ENCODE data around the gene RAI2.
"Not testable (repeated sequence)": the region's sequence is repeated elsewhere in the genome, so short reads cannot be mapped to it uniquely, and the experiment has no call there.

RAI2 gene

GRCh38 chrX:17828171-17828570 is 32.9 kb downstream of the RAI2 start:
- DNase-seq = no peak

DNA sequence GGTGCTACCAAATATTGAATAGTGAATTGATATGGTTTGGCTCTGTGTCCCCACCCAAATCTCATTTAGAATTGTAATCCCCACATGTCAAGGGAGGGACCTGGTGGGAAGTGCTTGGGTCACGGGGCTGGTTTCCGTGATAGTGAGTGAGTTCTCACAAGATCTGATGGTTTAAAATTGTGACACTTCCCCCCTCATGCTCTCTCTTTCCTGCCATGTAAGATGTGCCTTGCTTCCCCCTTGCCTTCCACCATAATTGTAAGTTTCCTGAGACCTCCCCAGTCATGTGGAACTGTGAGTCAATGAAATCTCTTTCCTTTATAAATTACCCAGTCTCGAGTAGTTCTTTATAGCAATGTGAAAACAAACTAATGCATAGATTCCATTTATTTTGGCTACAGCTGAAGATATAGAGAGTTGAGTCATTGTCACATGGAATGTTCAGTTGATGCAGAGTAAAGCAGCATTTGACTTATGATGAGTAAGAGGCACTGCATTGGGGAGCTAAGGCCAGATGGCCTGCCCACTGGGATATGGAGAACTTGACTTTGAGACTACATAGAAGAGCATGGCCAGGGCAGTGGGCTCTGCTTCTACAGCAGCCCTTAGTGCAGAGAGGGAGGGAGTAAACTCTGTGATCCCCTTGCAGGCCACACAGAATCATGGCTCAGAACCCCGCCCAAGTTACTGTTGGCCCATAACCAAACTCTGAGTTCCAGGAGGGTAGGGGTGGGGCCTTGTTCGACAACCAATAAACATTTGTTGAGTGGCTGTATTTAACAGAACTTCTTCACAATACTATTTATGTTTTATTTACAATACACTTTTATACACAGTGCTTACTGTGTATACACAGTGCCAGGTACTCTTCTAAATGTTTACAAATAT is 34.2 kb downstream of the RAI2 start:
- DNase-seq = no peak

- DNase-seq = no peak
Measured at GRCh38 chrX:17824980-17825379, 36.1 kb downstream of the RAI2 start.

- no peak for DNase-seq
Measured at GRCh38 chrX:17822351-17822750, 38.7 kb downstream of the RAI2 start.

GRCh38 chrX:17820100-17820499 is 41.0 kb downstream of the RAI2 start:
- no peak for DNase-seq

- DNase-seq = no peak
Measured at GRCh38 chrX:17818726-17819125, 42.4 kb downstream of the RAI2 start.

DNA sequence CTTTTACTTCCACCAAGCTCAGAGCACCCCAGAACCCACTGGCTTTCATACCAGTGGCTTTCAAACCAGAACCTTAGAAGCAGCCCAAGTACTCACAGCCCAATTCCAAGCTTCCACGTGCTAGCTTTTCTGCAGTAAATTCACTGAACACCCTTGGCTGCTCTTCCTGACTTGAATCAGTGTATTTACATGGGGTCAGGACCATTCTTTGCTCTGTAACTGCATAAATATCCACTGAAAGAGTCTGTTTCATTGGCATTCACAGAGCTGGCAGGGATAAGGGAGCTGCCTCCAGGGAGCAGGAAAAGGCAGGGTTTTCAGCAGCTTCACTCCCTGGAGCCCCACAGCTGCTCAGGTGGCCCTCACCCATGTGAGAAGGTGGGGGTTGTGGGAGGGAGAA is 43.8 kb downstream of the RAI2 start:
- DNase-seq = no peak

GRCh38 chrX:17814557-17814956 is 46.5 kb downstream of the RAI2 start:
- DNase-seq = no peak

- DNase-seq = no peak
Measured at GRCh38 chrX:17814059-17814458, 47.0 kb downstream of the RAI2 start.

GRCh38 chrX:17813277-17813676 is 47.8 kb downstream of the RAI2 start:
- DNase-seq = no peak

DNA sequence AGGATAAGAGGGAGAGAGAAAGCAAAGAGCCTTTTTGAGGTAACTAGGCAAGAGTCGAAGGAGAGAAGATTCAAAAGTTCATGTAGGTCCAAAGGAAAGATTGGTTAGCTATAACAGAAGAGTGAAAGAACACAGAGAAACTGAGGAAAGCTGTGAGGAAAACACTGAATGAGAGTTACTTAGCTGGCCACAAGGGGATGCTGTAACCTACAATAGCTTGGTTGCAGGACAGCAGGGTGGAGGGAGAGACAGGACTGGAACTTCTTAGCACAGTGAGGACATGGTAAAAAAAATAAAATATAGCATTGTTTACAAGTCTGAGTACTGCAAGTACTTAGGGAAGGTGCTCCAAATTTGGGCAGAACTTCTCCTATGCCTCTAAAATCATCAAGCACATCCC is 48.3 kb downstream of the RAI2 start:
- DNase-seq = no peak

DNA sequence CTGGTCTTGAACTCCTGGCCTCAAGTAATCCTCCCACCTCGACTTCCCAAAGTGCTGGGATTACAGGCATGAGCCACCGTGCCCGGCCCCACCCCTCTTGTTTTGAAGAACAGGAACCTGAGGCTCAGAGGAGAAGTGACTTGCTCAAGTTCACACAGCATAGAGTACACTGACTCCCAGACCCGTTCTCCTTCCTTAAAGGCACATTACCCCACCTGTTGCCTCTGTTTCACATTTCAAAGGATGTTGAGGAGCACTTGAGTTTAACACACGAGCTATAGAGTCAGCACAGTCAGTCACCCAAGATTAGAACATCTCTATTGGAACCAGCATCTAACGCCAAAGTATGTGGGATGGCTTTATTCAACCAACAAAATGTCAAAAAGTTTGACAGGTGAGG is 51.1 kb downstream of the RAI2 start:
- DNase-seq = no peak

DNA sequence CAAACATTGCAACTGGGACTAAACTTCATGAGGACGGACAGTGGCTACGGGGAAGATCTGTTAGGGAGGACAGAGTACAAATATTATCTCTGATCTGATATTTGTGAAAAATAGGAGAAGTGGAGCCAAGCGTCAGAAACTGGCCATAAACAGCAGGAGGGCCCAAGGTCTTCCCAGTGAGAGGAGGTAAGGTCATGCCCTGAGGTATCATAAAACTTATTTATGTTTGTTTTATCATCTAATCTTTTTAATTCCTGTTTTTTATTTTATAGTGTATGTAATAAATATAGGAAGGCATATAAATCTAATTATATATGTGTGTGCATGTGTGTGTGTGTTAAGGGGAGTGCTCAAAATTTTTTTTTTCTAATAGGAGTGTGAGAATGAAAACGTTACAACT is 51.8 kb downstream of the RAI2 start:
- no peak for DNase-seq

DNA sequence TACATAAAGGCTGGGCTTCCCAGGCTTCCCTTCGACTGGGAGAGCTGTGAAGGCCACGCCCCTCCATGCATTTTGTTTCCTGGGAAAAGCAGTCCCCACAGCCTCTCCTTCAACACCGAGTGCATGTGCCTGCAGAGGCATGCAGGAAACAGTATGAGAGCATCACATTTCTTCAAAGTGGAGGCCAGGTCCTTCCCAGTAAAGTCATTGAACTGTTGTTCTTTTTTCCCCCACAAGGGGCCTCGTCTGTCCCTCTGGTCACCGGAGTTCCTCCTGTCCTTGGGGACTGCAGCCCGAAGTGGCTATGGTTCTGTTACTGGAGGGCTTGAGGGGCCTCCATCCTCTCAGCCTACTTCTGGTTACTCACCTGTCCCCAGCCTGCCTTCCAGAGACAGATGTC is 56.0 kb downstream of the RAI2 start:
- DNase-seq = no peak

- DNase-seq = no peak
Measured at GRCh38 chrX:17803449-17803848, 57.6 kb downstream of the RAI2 start.

DNA sequence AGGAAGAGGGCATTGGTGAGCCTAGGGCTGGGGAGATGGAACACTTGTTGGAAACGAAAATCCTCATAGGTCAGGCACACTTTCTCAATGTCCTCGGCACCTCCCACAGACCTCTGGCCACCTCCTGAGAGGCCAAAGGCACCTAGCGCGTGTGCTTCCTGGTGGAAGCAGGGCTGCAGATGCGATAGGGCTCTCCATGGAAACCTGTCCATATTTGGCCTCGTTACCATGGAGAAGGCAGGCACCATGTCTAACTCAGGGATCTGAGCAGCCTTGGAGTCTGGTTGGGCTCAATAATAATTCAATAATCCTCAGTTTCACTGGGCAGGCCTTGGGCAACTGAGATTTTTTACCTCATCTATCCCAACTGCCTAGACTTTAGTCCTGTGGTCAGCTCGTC is 58.3 kb downstream of the RAI2 start:
- DNase-seq = no peak

- no peak for DNase-seq
Measured at GRCh38 chrX:17801431-17801830, 59.7 kb downstream of the RAI2 start.

DNA sequence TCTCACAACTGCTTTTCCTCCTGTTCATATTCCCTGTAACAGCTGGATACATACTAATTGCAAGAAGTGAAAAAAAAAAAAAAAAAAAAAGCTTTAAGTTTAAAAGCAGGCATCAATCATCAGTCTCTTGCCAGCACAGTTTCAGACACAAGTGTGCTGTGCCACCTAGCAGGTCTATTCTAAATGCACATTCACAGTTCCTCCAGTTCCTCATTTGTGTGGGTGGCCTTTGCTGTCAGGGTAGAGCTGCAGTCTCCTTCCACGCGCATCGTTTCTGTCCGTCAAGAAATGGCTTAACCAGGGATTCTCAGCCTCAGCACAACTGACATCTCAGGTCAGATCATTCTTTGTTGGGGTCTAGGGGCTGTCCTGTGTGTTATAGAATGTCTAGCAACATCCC is 62.2 kb downstream of the RAI2 start:
- no peak for DNase-seq

- DNase-seq = no peak
Measured at GRCh38 chrX:17792826-17793225, 68.3 kb downstream of the RAI2 start.

GRCh38 chrX:17788956-17789562 is 72.0 kb downstream of the RAI2 start:
- DNase-seq = no peak

DNA sequence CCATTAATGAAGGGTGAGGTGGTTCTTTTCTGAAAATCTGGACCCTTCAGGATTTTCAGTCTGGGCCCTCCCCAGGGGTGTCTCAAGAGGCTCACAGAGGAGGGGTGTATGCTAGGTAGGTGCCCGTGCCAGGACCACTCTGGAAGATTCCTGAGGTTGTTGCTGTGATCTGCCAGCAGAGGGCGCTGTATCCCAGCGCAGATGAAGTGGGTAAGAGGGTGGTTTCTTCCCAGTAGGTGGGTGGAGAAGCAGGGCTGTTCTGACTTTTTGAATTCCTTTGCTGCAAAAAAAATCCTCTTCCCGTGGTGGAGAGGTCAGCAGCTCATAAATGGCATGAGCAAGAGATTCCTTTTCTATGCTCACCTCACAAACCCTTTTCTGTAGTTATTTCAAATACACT is 72.7 kb downstream of the RAI2 start:
- peak; percentile 1 to 8 for DNase-seq

DNA sequence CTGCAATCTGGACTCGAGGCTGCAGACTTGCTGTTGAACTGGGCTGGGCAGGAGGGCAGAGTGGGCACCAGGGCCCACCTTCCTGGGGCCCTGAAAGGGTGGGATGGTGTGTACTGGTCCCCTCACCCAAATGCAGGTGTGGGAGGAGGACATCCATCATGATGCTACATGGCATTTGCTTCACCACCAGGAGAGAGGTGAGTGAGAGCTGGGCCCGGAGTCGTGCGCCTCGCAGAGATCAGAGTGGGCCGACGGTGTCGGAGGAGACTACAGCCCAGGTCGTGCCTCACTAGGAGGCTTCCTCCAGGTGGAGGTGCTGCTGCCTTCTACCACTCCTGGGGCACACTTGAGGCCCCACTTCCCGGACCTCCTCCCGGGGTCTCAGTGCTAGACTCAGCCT is 73.5 kb downstream of the RAI2 start:
- DNase-seq = no peak

DNA sequence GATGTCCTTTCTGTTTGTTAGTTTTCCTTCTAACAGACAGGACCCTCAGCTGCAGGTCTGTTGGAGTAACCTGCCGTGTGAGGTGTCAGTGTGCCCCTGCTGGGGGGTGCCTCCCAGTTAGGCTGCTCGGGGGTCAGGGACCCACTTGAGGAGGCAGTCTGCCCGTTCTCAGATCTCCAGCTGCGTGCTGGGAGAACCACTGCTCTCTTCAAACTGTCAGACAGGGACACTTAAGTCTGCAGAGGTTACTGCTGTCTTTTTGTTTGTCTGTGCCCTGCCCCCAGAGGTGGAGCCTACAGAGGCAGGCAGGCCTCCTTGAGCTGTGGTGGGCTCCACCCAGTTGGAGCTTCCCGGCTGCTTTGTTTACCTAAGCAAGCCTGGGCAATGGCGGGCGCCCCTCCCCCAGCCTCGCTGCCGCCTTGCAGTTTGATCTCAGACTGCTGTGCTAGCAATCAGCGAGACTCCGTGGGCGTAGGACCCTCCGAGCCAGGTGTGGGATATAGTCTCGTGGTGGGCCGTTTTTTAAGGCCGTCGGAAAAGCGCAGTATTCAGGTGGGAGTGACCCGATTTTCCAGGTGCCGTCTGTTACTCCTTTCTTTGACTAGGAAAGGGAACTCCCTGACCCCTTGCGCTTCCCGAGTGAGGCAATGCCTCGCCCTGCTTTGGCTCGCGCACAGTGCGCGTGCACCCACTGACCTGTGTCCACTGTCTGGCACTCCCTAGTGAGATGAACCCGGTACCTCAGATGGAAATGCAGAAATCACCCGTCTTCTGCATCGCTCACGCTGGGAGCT is 74.3 kb downstream of the RAI2 start:
- DNase-seq = not testable (repeated sequence)

DNA sequence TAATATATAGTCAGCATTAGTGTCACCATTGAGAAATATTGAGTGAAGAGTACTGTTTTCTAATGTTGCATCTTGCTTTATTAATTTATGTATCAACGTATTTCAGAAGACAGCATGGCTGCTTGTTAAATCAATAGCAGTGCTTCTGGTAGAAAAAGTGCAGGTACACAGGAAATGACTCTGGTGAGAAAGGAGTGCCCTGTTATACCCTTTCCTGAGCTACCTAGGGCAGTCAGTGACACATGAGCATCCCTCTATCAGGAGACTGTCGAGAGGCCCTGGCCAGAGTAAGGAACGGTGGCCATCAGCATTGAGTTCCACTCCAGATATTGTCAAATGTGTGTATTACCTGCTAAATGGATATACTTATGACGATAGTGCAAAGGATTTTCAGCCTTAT is 81.7 kb downstream of the RAI2 start:
- DNase-seq = no peak
